ENCODE measurements around the gene PODXL.
A peak's percentile ranks its signal among the peaks of the same experiment; 100 is the strongest.

- TF ChIP-seq CTCF (IDR thresholded peaks at IDR 0.05) (peak; percentile 74), EZH2 (IDR thresholded peaks at IDR 0.05) (no peak), EZH2phosphoT487 (IDR thresholded peaks at IDR 0.05) (no peak)
Observed at GRCh38 chr7:131507592-131508331, 48.7 kb downstream of the PODXL start.

All from neural progenitor cell (in vitro differentiated cells).